Natural killer cell (primary cell): ENCODE measurements around the gene HOXD4. TPM values are rescaled to one million over a fixed set of nuclear protein-coding genes. Genes with fewer than 3 reads are reported as not detected.

Experiments
- ATAC-seq, 3 donors: fragments of 150-1000 bp in 2 of 3; fragments of 200-7000 bp in 1 of 3; cut with Tn5 transposase; 1 replicate in 1 of 3; 2 replicates in 2 of 3; pipeline ENCODE4 v1.10.0; 2021; ENCODE audit warnings: mild to moderate bottlenecking in 2 of 3, moderate library complexity in 2 of 3
- DNase-seq, 2 donors: peaks; one replicate each; pipeline versions ENCODE4 v3.0.0 to v3.0.0-alpha.2; 2013 to 2021; ENCODE audit warnings: mixed read lengths in 1 of 2
- H3K27ac ChIP-seq: one replicate; pipeline ENCODE4 v1.5.1; 2013; ENCODE audit warnings: mild to moderate bottlenecking, low read length
- H3K27me3 ChIP-seq: one replicate; pipeline ENCODE4 v1.6.1; 2013; ENCODE audit warnings: low read length; ENCODE audit not compliant: control insufficient read depth, insufficient read depth
- H3K36me3 ChIP-seq: one replicate; pipeline ENCODE4 v1.6.1; 2013; ENCODE audit warnings: low read length; ENCODE audit not compliant: control insufficient read depth, insufficient read depth
- H3K4me1 ChIP-seq: one replicate; pipeline ENCODE4 v1.6.1; 2013; ENCODE audit warnings: low read length; ENCODE audit not compliant: control insufficient read depth, insufficient read depth
- H3K4me3 ChIP-seq: one replicate; pipeline ENCODE4 v1.5.1; 2013; ENCODE audit warnings: low read length
- H3K9me3 ChIP-seq: one replicate; pipeline ENCODE4 v1.6.1; 2013; ENCODE audit warnings: low read length; ENCODE audit not compliant: control insufficient read depth, insufficient read depth
- H3K27ac Mint-ChIP-seq, 2 donors: one replicate each; pipeline ENCODE4 v1.8.0; 2022; ENCODE audit warnings: mild to moderate bottlenecking in 2 of 2, mixed read lengths in 2 of 2, moderate library complexity in 1 of 2
- H3K27me3 Mint-ChIP-seq, 2 donors: one replicate each; pipeline ENCODE4 v1.8.0; 2022; ENCODE audit warnings: low read depth in 2 of 2, mixed read lengths in 2 of 2
- H3K36me3 Mint-ChIP-seq: one replicate; pipeline ENCODE4 v1.8.0; 2022; ENCODE audit warnings: mixed read lengths
- H3K4me1 Mint-ChIP-seq, 2 donors: one replicate each; pipeline ENCODE4 v1.8.0; 2022; ENCODE audit warnings: mixed read lengths in 2 of 2
- H3K4me3 Mint-ChIP-seq: one replicate; pipeline ENCODE4 v1.8.0; 2022; ENCODE audit warnings: mild to moderate bottlenecking, moderate library complexity, mixed read lengths
- H3K9me3 Mint-ChIP-seq, 2 donors: one replicate each; pipeline ENCODE4 v1.8.0; 2022; ENCODE audit warnings: mixed read lengths in 2 of 2
- CTCF ChIP-seq: fragments of 200-600 bp; IDR thresholded peaks from one replicate; pipeline ENCODE4 v1.8.0; 2022; ENCODE audit warnings: antibody characterized with exemption
- WGBS: methylation state at CpG from one replicate; pipeline ENCODE4 v1.1.7; 2013; ENCODE audit warnings: missing lambda C conversion rate; ENCODE audit not compliant: insufficient coverage; 5-methylcytosine and 5-hydroxymethylcytosine counted together
- intact Hi-C: fragments of 100-400 bp; cut with micrococcal nuclease; formaldehyde crosslinking; loops from one replicate; pipeline ENCODE4 v1.14.2; 2022
- total RNA-seq, 4 donors: library from RNA; stranded (reverse); fragments of 120-200 nt in 1 of 4; gene quantifications; one replicate each; pipeline versions ENCODE4 v1.2.3 to v1.2.4, GENCODE V29; 2013 to 2022

HOXD4 gene
- total RNA-seq, 3 donors from 2014 or later (not counting 1 experiment from before 2014, with no cell fraction given) = not detected

DNA sequence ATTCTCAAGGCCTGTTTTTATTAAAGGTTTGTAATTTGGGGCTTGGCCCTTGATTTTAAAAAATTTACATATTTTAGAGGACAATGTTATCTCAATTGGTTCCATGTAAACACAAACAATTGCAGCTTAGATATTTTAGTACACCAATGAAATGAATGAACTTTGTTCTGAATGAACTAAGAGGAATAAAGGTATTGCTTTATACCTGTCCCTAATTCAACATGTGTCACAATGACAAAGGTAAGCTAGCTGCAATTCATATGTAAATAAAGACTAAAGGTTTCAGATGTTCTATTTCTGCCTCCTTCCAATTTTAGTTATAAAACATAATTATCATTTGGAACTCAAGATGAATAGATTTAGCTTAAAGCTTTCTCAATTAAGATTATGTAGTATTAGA, 48.6 kb downstream of the HOXD4 start:
- TF ChIP-seq CTCF = no peak
- peaks cover 30 to 46% of the 10 kb centered on the region in 2 donors for H3K27me3 Mint-ChIP-seq
- intact Hi-C loops = no loop called here

DNA sequence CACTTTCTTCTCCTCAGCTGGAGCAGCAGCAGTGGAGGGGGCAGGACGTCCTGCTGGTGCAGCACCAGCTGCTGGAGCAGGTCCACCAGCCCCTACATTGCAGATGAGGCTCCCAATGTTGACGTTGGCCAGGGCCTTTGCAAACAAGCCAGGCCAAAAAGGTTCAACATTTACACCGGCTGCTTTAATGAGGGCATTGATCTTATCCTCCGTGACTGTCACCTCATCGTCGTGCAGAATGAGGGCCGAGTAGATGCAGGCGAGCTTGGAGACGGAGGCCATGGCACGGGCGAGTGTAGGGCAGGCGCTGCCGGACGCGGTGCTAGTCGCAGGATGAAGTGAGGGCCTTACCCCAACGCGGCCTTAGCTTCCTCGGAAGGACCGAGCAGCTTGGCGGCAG, 49.6 kb downstream of the HOXD4 start:
- no peak overlapping the region for H3K27ac Mint-ChIP-seq
- H3K36me3 Mint-ChIP-seq = no peaks in the 10 kb centered on the region
- Histone ChIP-seq H3K9me3 (no peaks in the 10 kb centered on the region), H3K36me3 (no peaks in the 10 kb centered on the region), H3K27ac (no peak overlapping the region), H3K4me3 (no peak overlapping the region), H3K4me1 (no peaks in the 10 kb centered on the region), H3K27me3 (peaks cover 9% of the 10 kb centered on the region)
- 81% methylated on average over 21 of the region's 21 CpGs for WGBS
- no peaks in the 10 kb centered on the region for H3K4me1 Mint-ChIP-seq
- H3K4me3 Mint-ChIP-seq = no peak overlapping the region
- intact Hi-C loops = no loop called here
- DNase-seq = no peak
- H3K9me3 Mint-ChIP-seq = peaks cover 0 to 3% of the 10 kb centered on the region in 2 donors
- TF ChIP-seq CTCF = no peak
- no peak for ATAC-seq
- peaks cover 28 to 44% of the 10 kb centered on the region in 2 donors for H3K27me3 Mint-ChIP-seq

More for the DNA sequence above, 48.6 kb downstream of the HOXD4 start:
- Histone ChIP-seq H3K9me3 (no peaks in the 10 kb centered on the region), H3K36me3 (no peaks in the 10 kb centered on the region), H3K4me3 (no peak overlapping the region), H3K4me1 (no peaks in the 10 kb centered on the region), H3K27me3 (peaks cover 12% of the 10 kb centered on the region), H3K27ac (no peak overlapping the region)
- Mint-ChIP-seq H3K36me3 (no peaks in the 10 kb centered on the region), H3K27ac (no peak overlapping the region), H3K4me3 (no peak overlapping the region), H3K9me3 (peaks cover 0 to 3% of the 10 kb centered on the region in 2 donors), H3K4me1 (no peaks in the 10 kb centered on the region)
- DNase-seq (no peak), ATAC-seq (no peak)

- H3K27ac ChIP-seq = no peak overlapping the region
- ATAC-seq (no peak), DNase-seq (no peak)
- Mint-ChIP-seq H3K9me3 (no peaks in the 10 kb centered on the region), H3K27me3 (peaks cover 19 to 33% of the 10 kb centered on the region in 2 donors), H3K4me3 (no peak overlapping the region), H3K27ac (no peak overlapping the region), H3K36me3 (no peaks in the 10 kb centered on the region), H3K4me1 (no peaks in the 10 kb centered on the region)
- peaks cover 4% of the 10 kb centered on the region for H3K27me3 ChIP-seq
- no peaks in the 10 kb centered on the region for H3K9me3 ChIP-seq
- WGBS = 93% methylated on average over 7 of the region's 7 CpGs
- TF ChIP-seq CTCF = no peak
- no peaks in the 10 kb centered on the region for H3K36me3 ChIP-seq
- no peak overlapping the region for H3K4me3 ChIP-seq
- H3K4me1 ChIP-seq = no peaks in the 10 kb centered on the region
- intact Hi-C loops = no loop called here
Measured at GRCh38 chr2:176202491-176202890, 51.1 kb downstream of the HOXD4 start.

Other genes starting within 250 kb of the HOXD4 start
- 10 to 100 TPM; 23.9 to 29.9 (median 29.1) TPM for gene LNPK, start 149.3 kb upstream of the HOXD4 start, total RNA-seq
- not detected for gene EVX2, start 67.6 kb upstream of the HOXD4 start, total RNA-seq
- not detected for gene HOXD13, start 58.8 kb upstream of the HOXD4 start, total RNA-seq
- gene HOXD12, start 51.8 kb upstream of the HOXD4 start, total RNA-seq = not detected
- gene HOXD11, start 44.3 kb upstream of the HOXD4 start, total RNA-seq = not detected
- not detected for gene HOXD10, start 34.8 kb upstream of the HOXD4 start, total RNA-seq
- not detected for gene HOXD9, start 28.8 kb upstream of the HOXD4 start, total RNA-seq
- gene HOXD8, start 21.8 kb upstream of the HOXD4 start, total RNA-seq = not detected
- gene HOXD3, start 5.8 kb downstream of the HOXD4 start, total RNA-seq = not detected
- under 1 TPM in 1 of 3 donors, not detected in 2; 0.12 TPM for gene HOXD1, start 37.1 kb downstream of the HOXD4 start, total RNA-seq
- gene MTX2, start 117.9 kb downstream of the HOXD4 start, total RNA-seq = 1 to 10 TPM; 3.8 to 8.7 (median 7.7) TPM